ENCODE data around the gene MCRIP1. TPM values are rescaled to one million over a fixed set of nuclear protein-coding genes. Genes with fewer than 3 reads are reported as not detected.
A peak's percentile ranks its signal among the peaks of the same experiment; 100 is the strongest.

MCRIP1 gene
- polyA plus RNA-seq, 1 of the 3 experiments (the other 2 are of a cell fraction), result 156 TPM

- H3K9me3 ChIP-seq, result no peaks in the 10 kb centered on the region
- peaks cover 12% of the 10 kb centered on the region; the same call in 1 of the 2 replicates for H4K20me1 ChIP-seq (ENCODE audit: insufficient read depth)
- H3K4me2 ChIP-seq, result no peak overlapping the region
- no peak for DNase-seq
- no peak overlapping the region; a peak in 1 of 4 replicates for H3K27ac ChIP-seq (ENCODE audit: low read depth in 2 of 2, low read length in 1 of 2)
- H3K36me3 ChIP-seq (replicated peaks in 1 of 2; ENCODE audit: control insufficient read depth in 1 of 2, insufficient read depth in 2 of 2, low read length in 1 of 2), result peaks cover 0 to 5% of the 10 kb centered on the region in 2 experiments
- no peaks in the 10 kb centered on the region for H3K9me2 ChIP-seq
- H3K4me1 ChIP-seq (ENCODE audit: control insufficient read depth in 1 of 2, insufficient read depth in 2 of 2, low read depth in 1 of 2, low read length in 1 of 2), result peaks cover 0 to 11% of the 10 kb centered on the region in 2 experiments; a peak in 1 of 4 replicates
- peaks cover 10% of the 10 kb centered on the region for H3K79me2 ChIP-seq (ENCODE audit: insufficient read depth)
- TF ChIP-seq RCOR1 (IDR thresholded peaks at IDR 0.05; ENCODE audit: low read length) (no peak), POLR2AphosphoS5 (IDR thresholded peaks at IDR 0.05; ENCODE audit: low read depth, low read length) (no peak), JUND (IDR thresholded peaks at IDR 0.05) (no peak), MXI1 (IDR thresholded peaks at IDR 0.05; ENCODE audit: low read depth, low read length) (no peak), EP300 (IDR thresholded peaks at IDR 0.05; ENCODE audit: borderline replicate concordance in 1 of 2, low read depth in 1 of 2, low read length in 1 of 2) (no peak), NFIC (IDR thresholded peaks at IDR 0.05; ENCODE audit: borderline replicate concordance) (no peak), ELF1 (IDR thresholded peaks at IDR 0.05) (no peak)
- no peak overlapping the region for H2AFZ ChIP-seq (ENCODE audit: low read depth)
- ChIA-PET POLR2A (interaction anchor here (0.6 to 1.4 kb wide), 2 partner anchors 11 to 236 kb away, joined by 4 read pairs; partner anchors contain the start of gene MCRIP1), CTCF (interaction anchor here (0.6 to 2.6 kb wide), 8 partner anchors 9 to 100 kb away, joined by 3 to 17 read pairs (median 3); partner anchors contain the start of gene PPP1R27)
- H3K4me3 ChIP-seq (ENCODE audit: low read depth in 2 of 2, low read length in 1 of 2), result no peak overlapping the region
- H3K9ac ChIP-seq, result no peak overlapping the region
- no peaks in the 10 kb centered on the region; the same call in 1 of the 2 replicates for H3K27me3 ChIP-seq (ENCODE audit: insufficient read depth)
- H3F3A ChIP-seq (replicated peaks; ENCODE audit: insufficient read depth), result peaks cover 2% of the 10 kb centered on the region
- WGBS (ENCODE audit: low lambda C conversion rate), result 94% methylated on average over 7 of the region's 8 CpGs
Observed at GRCh38 chr17:81822312-81822637, 10.8 kb downstream of the MCRIP1 start.

- H4K20me1 ChIP-seq (ENCODE audit: insufficient read depth), result peaks cover 12% of the 10 kb centered on the region; the same call in 1 of the 2 replicates
- 51% methylated on average over 3 of the region's 20 CpGs for WGBS (ENCODE audit: low lambda C conversion rate)
- no peak overlapping the region for H3K9ac ChIP-seq
- no peak overlapping the region for H3K4me3 ChIP-seq (ENCODE audit: low read depth in 2 of 2, low read length in 1 of 2)
- H3K27me3 ChIP-seq (ENCODE audit: insufficient read depth), result no peaks in the 10 kb centered on the region; the same call in 1 of the 2 replicates
- H3F3A ChIP-seq (replicated peaks; ENCODE audit: insufficient read depth), result no peaks in the 10 kb centered on the region
- H3K4me1 ChIP-seq (ENCODE audit: control insufficient read depth in 1 of 2, insufficient read depth in 2 of 2, low read depth in 1 of 2, low read length in 1 of 2), result peaks cover 0 to 11% of the 10 kb centered on the region in 2 experiments; a peak in 1 of 4 replicates
- H3K27ac ChIP-seq (ENCODE audit: low read depth in 2 of 2, low read length in 1 of 2), result peak overlapping the region in 1 of 2 experiments; percentile 23; a peak in 1 of 4 replicates
- H3K9me3 ChIP-seq, result no peaks in the 10 kb centered on the region
- peaks cover 0 to 5% of the 10 kb centered on the region in 2 experiments for H3K36me3 ChIP-seq (replicated peaks in 1 of 2; ENCODE audit: control insufficient read depth in 1 of 2, insufficient read depth in 2 of 2, low read length in 1 of 2)
- no peaks in the 10 kb centered on the region for H3K9me2 ChIP-seq
- peaks cover 6% of the 10 kb centered on the region; the same call in 1 of the 2 replicates for H3K79me2 ChIP-seq (ENCODE audit: insufficient read depth)
- H3K4me2 ChIP-seq, result no peak overlapping the region
- peak; percentile 82 for DNase-seq
- ChIA-PET CTCF (interaction anchor here (0.6 to 2.6 kb wide), 8 partner anchors 8 to 99 kb away, joined by 3 to 17 read pairs (median 3); partner anchors contain the start of gene PPP1R27), POLR2A (interaction anchor here (1.4 kb wide), 1 partner anchor 11 kb away, joined by 4 read pairs; the partner anchor contains the start of gene MCRIP1)
- no peak overlapping the region for H2AFZ ChIP-seq (ENCODE audit: low read depth)
- TF ChIP-seq REST (IDR thresholded peaks at IDR 0.05; ENCODE audit: low read depth, low read length) (no peak), EZH2phosphoT487 (IDR thresholded peaks at IDR 0.05; ENCODE audit: borderline replicate concordance, low read depth) (no peak), CTCF (IDR thresholded peaks at IDR 0.05) (peak; percentile 55), RCOR1 (IDR thresholded peaks at IDR 0.05; ENCODE audit: low read length) (no peak), GABPA (IDR thresholded peaks at IDR 0.05; ENCODE audit: low read depth) (no peak), NRF1 (IDR thresholded peaks at IDR 0.05; ENCODE audit: low read depth, low read length) (0 out of 2 replicates have a peak, but pooled peaks have one; percentile 7), TEAD4 (IDR thresholded peaks at IDR 0.05; ENCODE audit: borderline replicate concordance, insufficient read depth) (no peak), MAX (IDR thresholded peaks at IDR 0.05; ENCODE audit: low read depth) (no peak), PBX3 (IDR thresholded peaks at IDR 0.05) (no peak), YY1 (IDR thresholded peaks at IDR 0.05; ENCODE audit: low read depth) (no peak), ELF1 (IDR thresholded peaks at IDR 0.05) (no peak), SMC3 (IDR thresholded peaks at IDR 0.05; ENCODE audit: low read depth, low read length) (peak; percentile 48), CHD2 (IDR thresholded peaks at IDR 0.05; ENCODE audit: low read length, partially characterized antibody) (no peak), FOSL2 (IDR thresholded peaks at IDR 0.05; ENCODE audit: borderline replicate concordance, low read depth) (no peak), NFIC (IDR thresholded peaks at IDR 0.05; ENCODE audit: borderline replicate concordance) (no peak), TCF12 (IDR thresholded peaks at IDR 0.05) (no peak)
Observed at GRCh38 chr17:81821603-81822311, 11.3 kb downstream of the MCRIP1 start.
